Adrenal gland (tissue), 12 donors: ENCODE measurements around the gene ZSWIM1. TPM values are rescaled to one million over a fixed set of nuclear protein-coding genes. Genes with fewer than 3 reads are reported as not detected.

ENCODE experiments used
- DNase-seq, 7 donors: peaks; one replicate each; pipeline ENCODE4 v3.0.0-alpha.2; 2019 to 2020
- H3K27ac ChIP-seq, 5 donors: fragments of 200-600 bp; sonication (generic) in 4 of 5; 1 replicate in 3 of 5; 2 replicates in 2 of 5; pipeline versions ENCODE4 v1.5.1 to v1.8.0; 2016 to 2020; ENCODE audit warnings: mild to moderate bottlenecking in 1 of 5
- H3K27me3 ChIP-seq: fragments of 200-600 bp; 2 replicates; pipeline ENCODE4 v1.8.0; 2021
- H3K36me3 ChIP-seq, 2 donors: fragments of 200-600 bp; replicated peaks in 1 of 2; 1 replicate in 1 of 2; 2 replicates in 1 of 2; pipeline versions ENCODE4 v1.5.1 to v1.8.0; 2018 to 2022
- H3K4me1 ChIP-seq, 2 donors: fragments of 200-600 bp; replicated peaks in 1 of 2; 1 replicate in 1 of 2; 2 replicates in 1 of 2; pipeline versions ENCODE4 v1.5.1 to v1.8.0; 2018 to 2021
- H3K4me3 ChIP-seq, 4 donors: fragments of 200-600 bp; sonication (generic) in 3 of 4; one replicate each; pipeline ENCODE4 v1.5.1; 2016 to 2018
- H3K9me3 ChIP-seq, 3 donors: fragments of 200-600 bp; sonication (generic) in 1 of 3; replicated peaks in 1 of 3; 1 replicate in 2 of 3; 2 replicates in 1 of 3; pipeline versions ENCODE4 v1.5.1 to v1.8.0; 2016 to 2021
- POLR2A ChIP-seq, 2 donors: fragments of 450-650 bp; IDR thresholded peaks; one replicate each; pipeline ENCODE4 v1.6.1; 2017; ENCODE audit warnings: antibody characterized with exemption in 2 of 2, mild to moderate bottlenecking in 2 of 2, moderate library complexity in 1 of 2
- WGBS, 4 donors: extraction: QIAGEN DNeasy Blood & Tissue Kit in 2 of 4; methylation state at CpG; one replicate each; pipeline versions ENCODE4 v1.1.5 to v1.1.7; 2013 to 2017; 5-methylcytosine and 5-hydroxymethylcytosine counted together
- intact Hi-C, 2 donors: fragments of 100-400 bp; cut with DNase I; formaldehyde crosslinking; loops; one replicate each; pipeline versions ENCODE4 v1.14.1 to v1.15.0; 2022 to 2023
- polyA plus RNA-seq, 3 donors: library from polyadenylated mRNA; stranded (reverse); fragments of 200-250 nt in 2 of 3; fragments of 350-450 nt in 1 of 3; fragmentation: Illumina TruSeq in 1 of 3; extraction: RNeasy Lipid Tissue Mini Kit (QIAGEN cat#74804) in 1 of 3; gene quantifications; one replicate each; pipeline ENCODE4 v1.2.3, GENCODE V29; 2013 to 2014
- total RNA-seq, 9 donors: library from RNA; depleted of rRNA in 4 of 9; stranded (reverse); fragments of >200 nt in 4 of 9; fragments of 120-200 nt in 1 of 9; fragmentation: NEBNext Ultra II Directional in 1 of 9; extraction: Animal tissue kit (Norgen Biotek cat#: 25700) in 1 of 9; gene quantifications; one replicate each; pipeline versions ENCODE4 v1.1.0 to v1.2.4, GENCODE V29; 2013 to 2023
- TF ChIP-seq, protein P1 (sequence below), 6 experiments: fragments of 450-650 bp in 4 of 6; fragments of 200-600 bp in 2 of 6; sonication (generic) in 1 of 6; IDR thresholded peaks; 1 replicate in 5 of 6; 2 replicates in 1 of 6; pipeline versions ENCODE4 v1.5.1 to v1.8.0; 2016 to 2021; ENCODE audit warnings: antibody characterized with exemption in 6 of 6, mild to moderate bottlenecking in 2 of 6, moderate library complexity in 1 of 6
- donor health status: healthy with polysubstance abuse.
- donor health status: Bipolar disorder and iron deficiency.
- donor health status: DM: yes; HTN: yes; CAD: no.
- donor health status: DM: no; HTN: no; CAD: no.
- donor health status: DM: no; HTN: no; CAD: no.
- donor health status: DM: yes; HTN: yes; CAD: no.

Gene ZSWIM1
- total and polyA plus RNA-seq, 12 donors: 4.2 to 22.1 (median 18.3) TPM

DNA sequence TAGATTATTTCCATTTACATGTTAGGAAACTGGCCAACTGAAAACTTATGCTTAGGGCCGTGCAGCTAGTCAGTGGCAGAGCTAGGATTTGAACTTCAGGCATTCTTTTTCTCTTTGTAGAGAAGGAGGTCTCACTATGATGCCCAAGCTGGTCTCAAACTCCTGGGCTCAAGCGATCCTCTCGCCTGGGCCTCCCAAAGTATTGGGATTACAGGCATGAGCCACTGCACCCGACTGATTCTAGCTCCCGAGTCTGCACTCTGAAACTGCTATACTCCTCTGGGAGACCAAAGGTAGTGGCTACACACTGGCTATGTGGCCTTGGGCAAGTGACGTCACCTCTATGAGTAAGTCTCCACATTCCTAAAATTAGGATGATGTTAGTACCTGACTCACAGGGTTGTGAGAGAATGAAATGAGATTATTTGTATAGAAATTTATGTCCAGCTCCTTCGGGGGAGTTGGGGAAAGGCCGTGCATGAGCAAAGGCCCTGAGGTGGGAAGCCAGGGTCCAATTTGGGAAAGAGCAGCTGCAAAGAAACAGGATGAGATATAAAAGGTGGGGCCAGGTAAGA is 24.6 kb downstream of the ZSWIM1 start:
- Histone ChIP-seq H3K27me3 (no peaks in the 10 kb centered on the region), H3K4me3 (no peak overlapping the region), H3K4me1 (peaks cover 8 to 22% of the 10 kb centered on the region in 2 donors), H3K9me3 (no peaks in the 10 kb centered on the region), H3K36me3 (peaks cover 0 to 74% of the 10 kb centered on the region in 2 donors), H3K27ac (peak overlapping the region; percentile 75 to 90 (median 87))
- intact Hi-C loops: no loop called here
- TF ChIP-seq, protein P1, sequence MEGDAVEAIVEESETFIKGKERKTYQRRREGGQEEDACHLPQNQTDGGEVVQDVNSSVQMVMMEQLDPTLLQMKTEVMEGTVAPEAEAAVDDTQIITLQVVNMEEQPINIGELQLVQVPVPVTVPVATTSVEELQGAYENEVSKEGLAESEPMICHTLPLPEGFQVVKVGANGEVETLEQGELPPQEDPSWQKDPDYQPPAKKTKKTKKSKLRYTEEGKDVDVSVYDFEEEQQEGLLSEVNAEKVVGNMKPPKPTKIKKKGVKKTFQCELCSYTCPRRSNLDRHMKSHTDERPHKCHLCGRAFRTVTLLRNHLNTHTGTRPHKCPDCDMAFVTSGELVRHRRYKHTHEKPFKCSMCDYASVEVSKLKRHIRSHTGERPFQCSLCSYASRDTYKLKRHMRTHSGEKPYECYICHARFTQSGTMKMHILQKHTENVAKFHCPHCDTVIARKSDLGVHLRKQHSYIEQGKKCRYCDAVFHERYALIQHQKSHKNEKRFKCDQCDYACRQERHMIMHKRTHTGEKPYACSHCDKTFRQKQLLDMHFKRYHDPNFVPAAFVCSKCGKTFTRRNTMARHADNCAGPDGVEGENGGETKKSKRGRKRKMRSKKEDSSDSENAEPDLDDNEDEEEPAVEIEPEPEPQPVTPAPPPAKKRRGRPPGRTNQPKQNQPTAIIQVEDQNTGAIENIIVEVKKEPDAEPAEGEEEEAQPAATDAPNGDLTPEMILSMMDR (IDR thresholded peaks at IDR 0.05): no peak
- peak; percentile 40 to 90 for TF ChIP-seq POLR2A (IDR thresholded peaks at IDR 0.05)
- DNase-seq: peak; percentile 81 to 94 (median 91)
- WGBS, 4 donors: 42 to 63% (median 63%) methylated on average over 6 to 8 of the region's 8 CpGs

DNA sequence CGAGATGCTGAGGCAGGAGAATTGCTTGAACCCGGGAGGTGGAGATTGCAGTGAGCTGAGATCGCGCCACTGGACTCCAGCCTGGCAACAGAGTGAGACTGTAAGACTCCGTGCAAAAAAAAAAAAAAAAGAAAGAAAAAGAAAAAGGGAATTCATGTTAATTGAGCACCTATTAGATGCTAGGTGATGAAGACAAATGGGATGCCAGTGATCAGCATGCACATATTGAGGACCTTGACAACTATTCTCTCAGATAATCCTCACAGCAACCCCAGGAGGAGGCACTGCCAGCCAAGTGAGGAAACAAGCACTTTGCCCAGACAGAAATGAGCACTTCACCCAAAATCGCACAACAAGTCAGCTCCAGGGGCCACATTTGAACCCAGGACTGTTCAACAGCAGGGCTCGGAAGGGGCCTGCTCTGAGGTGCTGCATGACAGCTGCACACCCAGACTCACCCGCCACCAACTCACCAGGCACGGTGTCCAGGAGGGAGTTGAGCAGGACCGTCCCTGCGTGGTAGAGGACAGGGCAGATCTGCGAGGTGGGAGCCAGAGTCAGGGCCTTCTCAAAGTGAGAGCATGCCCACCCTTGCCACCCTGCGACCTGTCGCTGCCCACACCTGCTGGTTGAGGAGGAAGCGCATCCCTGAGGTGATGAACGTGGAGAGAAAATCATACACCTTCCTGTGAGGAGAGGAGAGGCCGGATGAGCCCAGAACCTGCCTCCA is 26.4 kb downstream of the ZSWIM1 start:
- H3K27ac ChIP-seq: peak overlapping the region in 1 of 5 donors; percentile 18
- intact Hi-C loops: no loop called here
- H3K27me3 ChIP-seq: no peaks in the 10 kb centered on the region
- peaks cover 0 to 56% of the 10 kb centered on the region in 2 donors for H3K36me3 ChIP-seq
- DNase-seq: no peak
- no peak overlapping the region for H3K4me3 ChIP-seq
- TF ChIP-seq, protein P1 (IDR thresholded peaks at IDR 0.05): no peak
- no peak for TF ChIP-seq POLR2A (IDR thresholded peaks at IDR 0.05)
- peaks cover 15 to 35% of the 10 kb centered on the region in 2 donors for H3K4me1 ChIP-seq
- WGBS, 4 donors: 95% methylated on average over 8 to 17 of the region's 17 CpGs
- H3K9me3 ChIP-seq: no peaks in the 10 kb centered on the region

DNA sequence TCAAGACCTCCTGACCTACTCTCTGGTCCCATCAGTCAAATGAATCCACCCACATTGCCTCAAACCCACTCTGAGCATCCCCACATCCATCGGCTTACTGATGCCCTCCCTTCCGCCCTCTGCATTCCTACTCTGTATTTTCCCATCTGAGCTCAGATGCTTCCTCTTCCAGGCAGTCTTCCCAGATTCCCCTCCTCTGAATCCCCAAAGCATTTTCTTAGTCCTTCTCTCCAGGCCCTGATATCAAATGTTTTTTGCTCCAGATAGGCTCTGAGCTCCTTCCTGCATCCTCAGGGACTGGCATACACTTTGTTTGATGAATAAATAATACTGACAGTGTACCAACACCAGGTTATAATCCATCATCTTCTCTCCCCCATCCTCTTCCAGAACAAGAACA is 27.1 kb downstream of the ZSWIM1 start:
- Histone ChIP-seq H3K27me3 (no peaks in the 10 kb centered on the region), H3K9me3 (no peaks in the 10 kb centered on the region), H3K36me3 (peaks cover 0 to 51% of the 10 kb centered on the region in 2 donors), H3K27ac (peak overlapping the region in 1 of 5 donors; percentile 18), H3K4me3 (peak overlapping the region in 1 of 4 donors; percentile 2), H3K4me1 (peaks cover 17 to 39% of the 10 kb centered on the region in 2 donors)
- no peak for DNase-seq
- WGBS, 4 donors: 95 to 100% (median 96%) methylated on average over 2 of the region's 2 CpGs
- no peak for TF ChIP-seq POLR2A (IDR thresholded peaks at IDR 0.05)
- TF ChIP-seq, protein P1 (IDR thresholded peaks at IDR 0.05): no peak
- intact Hi-C loops: no loop called here

DNA sequence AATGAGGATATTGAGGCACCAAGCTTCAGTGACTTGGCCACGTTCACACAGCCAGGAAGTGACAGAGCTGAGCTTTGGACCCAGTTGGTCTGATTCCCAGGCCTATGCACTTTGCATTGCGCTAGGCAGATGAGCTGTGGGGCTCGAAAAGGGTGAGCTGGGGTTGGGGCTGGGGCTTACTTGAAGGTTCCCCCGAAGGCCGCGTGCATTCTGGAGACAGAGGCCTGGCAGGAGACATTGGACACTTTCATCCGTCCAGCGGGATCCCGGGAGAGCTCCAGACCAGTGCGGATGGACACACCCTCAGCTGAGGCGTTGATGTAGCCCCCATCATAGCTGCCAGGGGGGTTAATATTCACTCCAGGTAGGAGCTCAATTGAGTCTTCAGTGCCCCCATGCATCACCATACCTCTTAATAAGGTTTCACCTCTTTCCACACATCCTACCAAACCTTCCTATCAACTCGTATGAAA is 28.3 kb downstream of the ZSWIM1 start:
- peak overlapping the region in 1 of 4 donors; percentile 87 for H3K4me3 ChIP-seq

More for the DNA sequence above, 28.3 kb downstream of the ZSWIM1 start:
- intact Hi-C loops: no loop called here
- no peak for TF ChIP-seq POLR2A (IDR thresholded peaks at IDR 0.05)
- TF ChIP-seq, protein P1 (IDR thresholded peaks at IDR 0.05): no peak
- H3K27ac ChIP-seq: peak overlapping the region in 3 of 5 donors; percentile 31 to 92 (median 67)
- H3K9me3 ChIP-seq: no peaks in the 10 kb centered on the region
- DNase-seq: no peak
- H3K36me3 ChIP-seq: peaks cover 0 to 39% of the 10 kb centered on the region in 2 donors
- no peaks in the 10 kb centered on the region for H3K27me3 ChIP-seq
- H3K4me1 ChIP-seq: peaks cover 17 to 43% of the 10 kb centered on the region in 2 donors
- WGBS, 4 donors: 87 to 94% (median 90%) methylated on average over 11 to 12 of the region's 12 CpGs
